GM19099 (cell line): ENCODE measurements around the gene STAM2.

ENCODE experiments used
- POLR2A ChIP-seq: IDR thresholded peaks from 3 replicates; pipeline ENCODE4 v1.6.1; 2011; ENCODE audit warnings: low read depth; ENCODE audit not compliant: insufficient read length; ENCODE audit errors: extremely low read depth

STAM2 gene

GRCh38 chr2:152086231-152086630, 89.3 kb downstream of the STAM2 start:
- no peak for TF ChIP-seq POLR2A

GRCh38 chr2:152084076-152084475, 91.5 kb downstream of the STAM2 start:
- TF ChIP-seq POLR2A = no peak

GRCh38 chr2:152083202-152083875, 92.2 kb downstream of the STAM2 start:
- TF ChIP-seq POLR2A = no peak

GRCh38 chr2:152078662-152079061, 96.9 kb downstream of the STAM2 start:
- no peak for TF ChIP-seq POLR2A

GRCh38 chr2:152078023-152078422, 97.5 kb downstream of the STAM2 start:
- no peak for TF ChIP-seq POLR2A

- no peak for TF ChIP-seq POLR2A
These were observed 100.0 kb downstream of the STAM2 start for GRCh38 chr2:152075461-152076050.

GRCh38 chr2:152072011-152072410, 103.6 kb downstream of the STAM2 start:
- TF ChIP-seq POLR2A = no peak

- no peak for TF ChIP-seq POLR2A
These were observed 104.0 kb downstream of the STAM2 start for GRCh38 chr2:152071518-152071917.

GRCh38 chr2:152071092-152071491, 104.5 kb downstream of the STAM2 start:
- no peak for TF ChIP-seq POLR2A

GRCh38 chr2:152068226-152068625, 107.3 kb downstream of the STAM2 start:
- TF ChIP-seq POLR2A = no peak

- no peak for TF ChIP-seq POLR2A
These were observed 107.7 kb downstream of the STAM2 start for GRCh38 chr2:152067823-152068222.
